ENCODE measurements around the gene KRTAP5-8. TPM values are rescaled to one million over a fixed set of nuclear protein-coding genes. Genes with fewer than 3 reads are reported as not detected.

KRTAP5-8 gene
- total RNA-seq, 1 experiment from 2014 or later, result not detected

GRCh38 chr11:71519546-71519945 lies 18.3 kb upstream of the KRTAP5-8 start:
- Mint-ChIP-seq H3K4me1 (no peaks in the 10 kb centered on the region), H3K27me3 (ENCODE audit: low read depth) (peaks cover 8% of the 10 kb centered on the region), H3K36me3 (no peaks in the 10 kb centered on the region), H3K9me3 (peaks cover 18% of the 10 kb centered on the region), H3K27ac (no peak overlapping the region), H3K4me3 (no peak overlapping the region)
- DNase-seq (ENCODE audit: low spot score), result no peak
- CTCF ChIA-PET, result interaction anchor here (1.0 to 1.6 kb wide), 2 partner anchors 13 to 61 kb away, joined by 3 to 4 read pairs; no protein-coding TSS in a partner anchor
- ATAC-seq, result no peak
- no peak for TF ChIP-seq AFF4 (CRISPR knock-in tag; IDR thresholded peaks at IDR 0.05; ENCODE audit: borderline replicate concordance)
- no peak for TF ChIP-seq GTF2I (CRISPR knock-in tag; conservative IDR thresholded peaks at IDR 0.05)
- no peak for TF ChIP-seq ATF6 (CRISPR knock-in tag; IDR thresholded peaks at IDR 0.05)
- TF ChIP-seq ERG (CRISPR knock-in tag; IDR thresholded peaks at IDR 0.05), result no peak
- TF ChIP-seq ZNF416 (CRISPR knock-in tag; IDR thresholded peaks at IDR 0.05), result no peak
- POLR2A ChIA-PET, result no interaction called here

GRCh38 chr11:71525188-71525937 lies 12.5 kb upstream of the KRTAP5-8 start:
- CTCF ChIA-PET, result interaction anchor here (0.6 to 1.0 kb wide), 2 partner anchors 38 kb away, joined by 3 to 4 read pairs; no protein-coding TSS in a partner anchor
- Mint-ChIP-seq H3K36me3 (no peaks in the 10 kb centered on the region; the same call in 1 of the 2 replicates), H3K27ac (no peak overlapping the region), H3K9me3 (peaks cover 21% of the 10 kb centered on the region), H3K27me3 (ENCODE audit: low read depth) (peaks cover 18% of the 10 kb centered on the region), H3K4me3 (no peak overlapping the region), H3K4me1 (0 out of 2 replicates have a peak, but pooled peaks cover 3% of the 10 kb centered on the region)
- POLR2A ChIA-PET, result no interaction called here
- DNase-seq (ENCODE audit: low spot score) (no peak), ATAC-seq (no peak)
- TF ChIP-seq FOXP4 (CRISPR knock-in tag; IDR thresholded peaks at IDR 0.05) (no peak), HMGA2 (CRISPR knock-in tag; IDR thresholded peaks at IDR 0.05) (no peak), CTCF (IDR thresholded peaks at IDR 0.05) (no peak), EMX1 (CRISPR knock-in tag; IDR thresholded peaks at IDR 0.05) (no peak), GRHL2 (CRISPR knock-in tag; IDR thresholded peaks at IDR 0.05; ENCODE audit: insufficient replicate concordance, severe bottlenecking) (no peak), RELA (CRISPR knock-in tag; IDR thresholded peaks at IDR 0.05; ENCODE audit: borderline replicate concordance) (no peak), ZNF281 (CRISPR knock-in tag; IDR thresholded peaks at IDR 0.05) (no peak), PRDM15 (CRISPR knock-in tag; IDR thresholded peaks at IDR 0.05) (no peak), E2F1 (CRISPR knock-in tag; IDR thresholded peaks at IDR 0.05) (no peak)
